Transverse colon (tissue), 3 donors: ENCODE measurements around the gene ATP1A2.

Experiments
- CTCF ChIP-seq, 5 experiments: fragments of 200-600 bp in 3 of 5; fragments of 450-650 bp in 2 of 5; sonication (generic) in 3 of 5; IDR thresholded peaks; 1 replicate in 2 of 5; 2 replicates in 3 of 5; pipeline ENCODE4 v1.5.1; 2016 to 2017; ENCODE audit warnings: antibody characterized with exemption in 5 of 5, inconsistent platforms in 3 of 5, mild to moderate bottlenecking in 2 of 5, moderate library complexity in 1 of 5
- POLR2A ChIP-seq: fragments of 450-650 bp; IDR thresholded peaks from one replicate; pipeline ENCODE4 v1.6.1; 2016; ENCODE audit warnings: antibody characterized with exemption, mild to moderate bottlenecking, moderate library complexity

- no peak for TF ChIP-seq CTCF (IDR thresholded peaks at IDR 0.05)
- no peak for TF ChIP-seq POLR2A
Measured at GRCh38 chr1:160129966-160130365, 14.4 kb downstream of the ATP1A2 start.
